Hepatocyte (in vitro differentiated cells): Measurements from ENCODE around the gene PTPRO. TPM values are rescaled to one million over a fixed set of nuclear protein-coding genes. Genes with fewer than 3 reads are reported as not detected.

Experiments used
- DNase-seq: peaks from one replicate; pipeline ENCODE4 v3.0.0-alpha.2; 2016; ENCODE audit warnings: low spot score
- H2AFZ ChIP-seq: fragments of 200-600 bp; sonication (generic); 2 replicates; pipeline ENCODE4 v1.6.0; 2016; ENCODE audit warnings: antibody characterized with exemption, mild to moderate bottlenecking
- H3K27ac ChIP-seq: fragments of 200-600 bp; sonication (generic); 2 replicates; pipeline ENCODE4 v1.5.1; 2016; ENCODE audit warnings: mild to moderate bottlenecking
- H3K27me3 ChIP-seq: fragments of 200-600 bp; sonication (generic); 2 replicates; pipeline ENCODE4 v1.6.1; 2016
- H3K36me3 ChIP-seq: fragments of 200-600 bp; sonication (generic); replicated peaks from 2 replicates; pipeline ENCODE4 v1.5.1; 2016; ENCODE audit warnings: low read depth; ENCODE audit not compliant: insufficient read depth
- H3K4me1 ChIP-seq: fragments of 200-600 bp; sonication (generic); 2 replicates; pipeline ENCODE4 v1.5.1; 2016; ENCODE audit warnings: mild to moderate bottlenecking, moderate library complexity; ENCODE audit not compliant: insufficient read depth
- H3K4me2 ChIP-seq: fragments of 200-600 bp; sonication (generic); 2 replicates; pipeline ENCODE4 v1.6.0; 2016
- H3K4me3 ChIP-seq: fragments of 200-600 bp; sonication (generic); 2 replicates; pipeline ENCODE4 v1.5.1; 2016; ENCODE audit warnings: mild to moderate bottlenecking
- H3K79me2 ChIP-seq: fragments of 200-600 bp; sonication (generic); 2 replicates; pipeline ENCODE4 v1.6.0; 2017; ENCODE audit warnings: mild to moderate bottlenecking
- H3K9me2 ChIP-seq: fragments of 200-600 bp; sonication (generic); replicated peaks from 2 replicates; pipeline ENCODE4 v1.6.0; 2017; ENCODE audit warnings: mild to moderate bottlenecking; ENCODE audit not compliant: insufficient read depth
- H3K9me3 ChIP-seq: fragments of 200-600 bp; sonication (generic); 2 replicates; pipeline ENCODE4 v1.5.1; 2016; ENCODE audit warnings: low read depth, mild to moderate bottlenecking
- H4K20me1 ChIP-seq: fragments of 200-600 bp; sonication (generic); 2 replicates; pipeline ENCODE4 v1.6.0; 2016; ENCODE audit warnings: mild to moderate bottlenecking; ENCODE audit not compliant: insufficient read depth, poor library complexity, severe bottlenecking
- CTCF ChIP-seq: fragments of 200-600 bp; sonication (generic); IDR thresholded peaks from 2 replicates; pipeline ENCODE4 v1.5.1; 2016; ENCODE audit warnings: antibody characterized with exemption, mild to moderate bottlenecking; ENCODE audit not compliant: poor library complexity
- EZH2 ChIP-seq: fragments of 200-600 bp; sonication (generic); IDR thresholded peaks from 2 replicates; pipeline ENCODE4 v1.6.1; 2016; ENCODE audit warnings: antibody characterized with exemption, mild to moderate bottlenecking, borderline replicate concordance
- EZH2phosphoT487 ChIP-seq: fragments of 200-600 bp; sonication (generic); IDR thresholded peaks from one replicate; pipeline ENCODE4 v1.6.1; 2018; ENCODE audit warnings: antibody characterized with exemption, mild to moderate bottlenecking, low read depth, moderate library complexity; ENCODE audit not compliant: unreplicated experiment, severe bottlenecking
- WGBS: methylation state at CpG from one replicate; pipeline ENCODE4 v1.1.6; 2016; ENCODE audit warnings: low lambda C conversion rate; ENCODE audit errors: missing lambda C conversion rate; 5-methylcytosine and 5-hydroxymethylcytosine counted together
- polyA plus RNA-seq: library from polyadenylated mRNA; unstranded; fragments of >200 nt; fragmentation: Nextera tagmentation; extraction: Ambion mirVana; gene quantifications from 2 replicates; pipeline ENCODE4 v1.2.1, GENCODE V29; 2016
- total RNA-seq: library from RNA; depleted of rRNA; stranded (reverse); fragments of >200 nt; gene quantifications from 2 replicates; pipeline ENCODE4 v1.2.3, GENCODE V29; 2014

PTPRO gene
- total and polyA plus RNA-seq, 2 experiments from 2014 or later, result 0.60 to 0.65 TPM

GRCh38 chr12:15505616-15506015 lies 183.3 kb downstream of the PTPRO start:
- 86% methylated on average over 4 of the region's 4 CpGs for WGBS
- no peaks in the 10 kb centered on the region for H4K20me1 ChIP-seq
- H3K9me2 ChIP-seq, result no peaks in the 10 kb centered on the region

GRCh38 chr12:15515010-15515409 lies 192.7 kb downstream of the PTPRO start:
- Histone ChIP-seq H3K79me2 (no peaks in the 10 kb centered on the region), H2AFZ (no peak overlapping the region), H3K27me3 (no peaks in the 10 kb centered on the region), H3K27ac (no peak overlapping the region), H3K4me3 (no peak overlapping the region), H3K9me3 (no peaks in the 10 kb centered on the region), H3K4me1 (no peaks in the 10 kb centered on the region), H3K36me3 (no peaks in the 10 kb centered on the region), H3K4me2 (no peak overlapping the region), H4K20me1 (no peaks in the 10 kb centered on the region), H3K9me2 (no peaks in the 10 kb centered on the region)
- DNase-seq, result no peak
- 71% methylated on average over 4 of the region's 4 CpGs for WGBS
- TF ChIP-seq EZH2 (no peak), EZH2phosphoT487 (no peak), CTCF (no peak)

More at GRCh38 chr12:15505616-15506015, 183.3 kb downstream of the PTPRO start:
- Histone ChIP-seq H2AFZ (no peak overlapping the region), H3K27ac (no peak overlapping the region), H3K9me3 (no peaks in the 10 kb centered on the region), H3K4me2 (no peak overlapping the region), H3K4me1 (no peaks in the 10 kb centered on the region), H3K4me3 (no peak overlapping the region), H3K27me3 (no peaks in the 10 kb centered on the region), H3K36me3 (no peaks in the 10 kb centered on the region), H3K79me2 (no peaks in the 10 kb centered on the region)
- TF ChIP-seq CTCF (no peak), EZH2phosphoT487 (no peak), EZH2 (no peak)
- DNase-seq, result no peak

- no peaks in the 10 kb centered on the region for H3K9me3 ChIP-seq
- no peaks in the 10 kb centered on the region for H3K9me2 ChIP-seq
- no peaks in the 10 kb centered on the region for H3K79me2 ChIP-seq
- no peaks in the 10 kb centered on the region for H4K20me1 ChIP-seq
- no peak overlapping the region for H3K4me3 ChIP-seq
- H3K4me2 ChIP-seq, result no peak overlapping the region
- H3K27ac ChIP-seq, result no peak overlapping the region
- no peak overlapping the region for H2AFZ ChIP-seq
- WGBS, result 80% methylated on average over 2 of the region's 2 CpGs
- no peak for DNase-seq
- TF ChIP-seq CTCF (no peak), EZH2 (no peak), EZH2phosphoT487 (no peak)
- no peaks in the 10 kb centered on the region for H3K36me3 ChIP-seq
- no peaks in the 10 kb centered on the region for H3K4me1 ChIP-seq
- peaks cover 3% of the 10 kb centered on the region for H3K27me3 ChIP-seq
These were observed 197.8 kb downstream of the PTPRO start for GRCh38 chr12:15520083-15520482.

GRCh38 chr12:15520844-15521243 lies 198.5 kb downstream of the PTPRO start:
- WGBS, result 67% methylated on average over 6 of the region's 6 CpGs
- TF ChIP-seq EZH2, result no peak
- TF ChIP-seq EZH2phosphoT487, result no peak
- no peak for TF ChIP-seq CTCF
- Histone ChIP-seq H3K4me1 (no peaks in the 10 kb centered on the region), H3K27ac (no peak overlapping the region), H3K4me2 (no peak overlapping the region), H3K9me3 (no peaks in the 10 kb centered on the region), H3K36me3 (no peaks in the 10 kb centered on the region), H3K9me2 (no peaks in the 10 kb centered on the region), H2AFZ (no peak overlapping the region), H3K27me3 (peaks cover 3% of the 10 kb centered on the region), H4K20me1 (no peaks in the 10 kb centered on the region), H3K79me2 (no peaks in the 10 kb centered on the region), H3K4me3 (no peak overlapping the region)
- DNase-seq, result no peak
